Measurements from ENCODE around the gene CDY1B. TPM values are rescaled to one million over a fixed set of nuclear protein-coding genes. Genes with fewer than 3 reads are reported as not detected.

CDY1B gene
- total RNA-seq, result not detected in 2 replicates

GRCh38 chrY:24047919-24048318 is at the start of gene CDY1B:
TSS of gene CDY1B (minus strand) at chrY:24048019. CDS start at chrY:24047688, 331 bp downstream.

Data from smooth muscle cell of the umbilical artery (primary cell).